ENCODE results near the gene SIM2.

GRCh38 chr21:36754241-36754898, 55.5 kb downstream of the SIM2 start:
- TF ChIP-seq TAF1 (IDR thresholded peaks at IDR 0.05; ENCODE audit: borderline replicate concordance, insufficient read depth, low read length): no peak
- TF ChIP-seq REST (IDR thresholded peaks at IDR 0.05; ENCODE audit: insufficient read depth in 1 of 2, low read depth in 2 of 2, low read length in 2 of 2): no peak
- TF ChIP-seq POLR2AphosphoS5 (IDR thresholded peaks at IDR 0.05; ENCODE audit: low read depth, low read length): no peak
- TF ChIP-seq SIN3A (IDR thresholded peaks at IDR 0.05; ENCODE audit: borderline replicate concordance, insufficient read depth, low read length): no peak
- no peak for TF ChIP-seq FOXP2 (optimal IDR thresholded peaks at IDR 0.05; ENCODE audit: borderline replicate concordance, extremely low read depth, extremely low read length, insufficient read depth)

All from PFSK-1 (cell line).